ENCODE measurements around the gene DYNAP.

- TF ChIP-seq CTCF (IDR thresholded peaks at IDR 0.05) (no peak), POLR2A (IDR thresholded peaks at IDR 0.05) (no peak)
These were observed 17.1 kb downstream of the DYNAP start for GRCh38 chr18:54608028-54608642.

Measured in Peyer's patch (tissue), 4 donors.